HG03045 (cell line): ENCODE results near the gene RHD.
"Not testable (repeated sequence)": the region's sequence is repeated elsewhere in the genome, so short reads cannot be mapped to it uniquely, and the experiment has no call there.

Experiments used
- ATAC-seq: cut with Tn5 transposase; IDR thresholded peaks from one replicate; pipeline ENCODE4 v1.9.1; 2021; ENCODE audit warnings: mild to moderate bottlenecking, moderate library complexity; ENCODE audit not compliant: unreplicated experiment

Gene RHD

DNA sequence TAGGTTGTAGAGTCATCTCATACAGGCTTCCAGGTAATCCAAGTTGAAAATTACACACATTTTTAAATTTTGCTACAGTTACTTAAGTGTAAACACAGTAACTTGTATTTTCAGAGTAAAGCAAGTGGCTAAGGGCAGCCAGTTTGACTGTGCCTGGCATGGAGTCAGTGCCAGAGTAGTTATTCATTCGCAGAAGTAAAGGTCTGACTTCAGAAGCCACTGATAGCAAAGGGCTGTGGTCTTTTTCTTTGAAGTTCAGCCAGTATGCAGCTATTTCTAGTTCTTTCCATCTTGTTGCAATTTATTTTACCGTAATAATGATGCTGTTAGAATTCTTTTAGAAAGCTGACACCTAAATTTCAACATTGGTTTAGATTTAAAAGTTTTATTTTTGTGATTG is 75.2 kb downstream of the RHD start:
- no peak for ATAC-seq

DNA sequence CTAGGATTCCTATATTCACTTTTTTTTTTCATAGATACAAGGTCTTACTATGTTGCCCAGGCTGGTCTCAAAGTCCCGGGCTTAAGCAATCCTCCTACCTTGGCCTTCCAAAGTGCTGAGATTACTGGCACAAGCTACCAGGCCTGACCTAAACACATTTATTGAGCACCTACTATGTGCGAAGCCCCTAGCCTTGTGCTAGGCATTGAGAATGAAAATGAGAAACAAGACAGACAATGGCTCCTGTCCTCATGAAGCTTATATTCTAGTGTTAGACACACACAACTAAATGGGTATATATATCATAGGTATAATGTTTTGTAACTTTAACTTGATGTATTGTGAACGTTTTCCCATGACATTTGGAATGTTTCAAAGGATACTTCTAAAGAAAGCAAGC is 77.3 kb downstream of the RHD start:
- no peak for ATAC-seq

DNA sequence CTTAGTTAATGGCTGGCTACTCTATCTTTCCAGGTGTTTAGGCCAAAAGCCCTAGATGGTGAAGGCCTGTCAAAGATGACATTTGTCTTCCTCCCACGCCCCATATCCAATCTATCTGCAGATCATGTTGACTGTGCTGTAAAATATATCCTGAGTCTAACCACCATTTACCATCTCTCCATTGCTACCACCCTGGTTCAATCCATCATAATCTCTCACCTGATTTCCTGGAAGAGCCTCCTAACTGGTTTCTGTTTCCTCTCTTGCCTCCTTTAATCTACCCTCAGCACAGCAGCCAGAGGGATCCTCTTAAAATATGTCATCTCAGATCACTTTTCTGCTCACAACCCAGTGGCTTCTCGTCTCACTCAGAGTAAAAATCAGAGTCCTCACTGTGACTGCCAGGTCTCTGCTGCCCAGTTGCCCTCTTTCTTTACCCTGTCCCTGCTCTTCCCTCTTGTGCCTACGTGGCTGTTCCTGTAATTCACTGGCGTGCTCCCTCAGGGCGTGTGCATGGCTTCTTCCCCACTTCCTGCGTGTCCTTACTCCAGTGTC is 83.6 kb downstream of the RHD start:
- ATAC-seq, result no peak

DNA sequence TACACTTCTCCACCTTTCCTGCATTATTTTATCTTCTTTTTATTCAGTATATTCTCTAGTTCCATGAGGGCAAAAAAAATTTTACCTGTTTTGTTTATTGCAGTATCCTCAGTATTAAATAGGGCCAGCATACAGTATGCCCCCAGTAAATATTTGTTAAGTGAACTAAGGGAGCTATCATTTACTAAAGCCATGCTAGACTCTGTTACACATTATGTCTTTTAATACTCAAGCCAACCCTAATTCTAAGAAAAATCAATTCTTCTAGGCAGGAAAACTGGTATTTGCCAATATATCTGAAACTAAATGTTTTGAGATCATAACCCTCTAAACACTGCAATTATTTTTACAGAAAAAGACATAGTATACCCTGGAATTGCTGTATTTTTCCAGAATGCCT is 84.1 kb downstream of the RHD start:
- ATAC-seq, result no peak

DNA sequence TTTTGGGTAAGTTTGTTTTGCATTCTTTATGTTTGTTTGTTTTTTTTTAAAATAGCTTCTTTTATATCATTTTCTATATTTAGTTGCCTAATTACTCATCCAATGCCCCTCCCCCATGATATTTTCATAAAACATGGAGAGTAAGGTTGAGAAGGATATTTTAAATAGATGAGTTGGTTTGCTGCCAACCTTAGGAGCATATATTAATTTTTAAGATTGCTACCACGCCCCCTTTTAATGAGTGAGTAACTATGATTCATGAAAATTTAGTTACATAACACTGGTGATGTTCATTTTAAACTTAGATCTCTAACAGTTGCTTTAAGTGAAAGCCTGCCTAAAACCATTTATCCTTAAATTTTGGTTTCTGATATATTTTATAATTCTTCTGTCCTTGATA is 84.5 kb downstream of the RHD start:
- ATAC-seq, result no peak

DNA sequence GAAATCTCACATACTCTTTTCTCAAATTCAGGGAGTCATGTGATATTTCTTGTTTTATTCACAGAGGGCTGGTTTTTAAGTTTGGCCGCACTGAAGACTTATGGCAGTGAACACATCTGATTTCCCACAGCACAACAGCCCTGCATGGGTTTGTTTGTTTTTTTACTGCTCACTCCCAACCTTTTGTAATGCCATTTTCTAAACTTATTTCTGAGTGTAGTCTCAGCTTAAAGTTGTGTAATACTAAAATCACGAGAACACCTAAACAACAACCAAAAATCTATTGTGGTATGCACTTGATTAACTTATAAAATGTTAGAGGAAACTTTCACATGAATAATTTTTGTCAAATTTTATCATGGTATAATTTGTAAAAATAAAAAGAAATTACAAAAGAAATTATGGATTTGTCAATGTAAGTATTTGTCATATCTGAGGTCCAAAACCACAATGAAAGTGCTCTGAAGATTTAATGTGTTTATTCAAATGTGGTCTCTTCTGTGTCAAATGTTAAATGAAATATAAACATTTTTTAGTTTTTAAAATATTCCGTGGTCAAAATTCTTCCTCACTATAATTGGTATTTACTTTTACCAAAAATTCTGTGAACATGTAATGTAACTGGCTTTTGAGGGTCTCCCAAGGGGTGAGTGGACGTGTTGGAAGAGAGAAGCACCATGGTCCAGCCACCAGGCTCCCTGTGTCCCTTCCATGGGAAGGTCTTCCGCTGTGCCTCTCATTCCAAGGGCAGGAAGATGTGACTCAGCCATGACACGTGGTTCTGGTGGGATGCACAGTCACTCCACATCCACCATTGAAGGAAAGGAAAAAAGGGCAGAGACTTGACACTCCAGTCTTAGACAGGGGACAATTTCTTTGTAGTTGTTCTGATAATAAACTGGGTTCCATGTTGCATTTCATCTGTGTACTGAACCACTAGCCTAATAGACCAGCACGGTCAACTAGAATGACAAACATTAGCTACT is 88.6 kb downstream of the RHD start:
- no peak for ATAC-seq

DNA sequence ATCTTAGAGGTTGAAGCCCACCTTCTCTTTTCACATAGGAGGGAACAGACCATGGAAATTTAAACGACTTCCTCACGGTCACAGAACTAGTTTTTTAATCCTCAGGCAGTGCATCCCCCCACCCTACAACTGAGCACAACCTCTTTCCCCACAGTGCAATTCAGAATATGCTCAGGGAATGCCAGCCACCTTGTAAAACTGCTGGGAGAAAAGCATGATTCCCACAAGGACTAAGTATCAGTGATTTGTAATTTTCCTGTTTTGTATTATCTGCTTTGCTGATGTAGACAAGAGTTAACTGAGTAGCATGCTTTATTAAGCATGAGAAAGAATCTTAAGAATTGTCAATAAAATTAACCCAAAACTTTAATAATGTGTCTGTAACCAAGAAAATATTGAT is 89.6 kb downstream of the RHD start:
- ATAC-seq, result no peak

DNA sequence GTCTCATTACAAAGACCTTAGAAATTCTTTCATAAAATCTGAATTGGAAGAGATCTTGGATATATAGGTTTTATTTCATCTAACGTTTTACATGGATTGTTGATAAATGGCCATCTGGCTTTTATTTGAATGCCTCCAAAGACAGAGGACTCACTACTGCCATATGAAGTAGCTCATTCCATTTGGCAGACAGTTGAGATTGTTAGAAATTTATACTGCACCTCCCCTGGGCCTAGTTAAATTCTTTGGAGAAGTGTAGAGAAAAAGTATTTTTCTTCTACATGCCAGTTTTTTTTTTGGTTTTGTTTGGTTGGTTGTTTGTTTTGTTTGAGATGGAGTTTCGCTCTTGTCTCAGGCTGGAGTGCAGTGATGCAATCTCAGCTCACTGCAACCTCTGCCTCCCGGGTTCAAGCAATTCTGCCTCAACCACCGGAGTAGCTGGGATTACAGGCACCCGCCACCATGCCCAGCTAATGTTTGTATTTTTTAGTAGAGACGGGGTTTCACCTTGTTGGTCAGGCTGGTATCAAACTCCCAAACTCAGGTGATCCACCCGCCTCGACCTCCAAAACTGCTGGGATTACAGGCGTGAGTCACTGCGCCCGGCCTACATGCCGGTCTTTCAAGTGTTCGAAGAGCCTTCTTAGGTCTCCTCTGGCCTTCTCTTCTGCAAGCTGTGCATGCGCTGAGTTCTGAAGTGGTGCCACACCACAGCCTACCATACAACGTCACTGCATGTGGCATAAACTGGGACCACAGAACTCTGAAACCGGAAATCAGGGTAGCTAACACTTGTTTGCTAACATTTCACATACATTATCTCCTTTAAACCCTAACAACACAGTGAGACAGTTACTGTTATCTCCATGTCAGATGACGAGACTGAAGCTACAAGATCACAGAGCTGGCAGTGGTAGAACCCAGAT is 90.6 kb downstream of the RHD start:
- ATAC-seq, result not testable (repeated sequence)

DNA sequence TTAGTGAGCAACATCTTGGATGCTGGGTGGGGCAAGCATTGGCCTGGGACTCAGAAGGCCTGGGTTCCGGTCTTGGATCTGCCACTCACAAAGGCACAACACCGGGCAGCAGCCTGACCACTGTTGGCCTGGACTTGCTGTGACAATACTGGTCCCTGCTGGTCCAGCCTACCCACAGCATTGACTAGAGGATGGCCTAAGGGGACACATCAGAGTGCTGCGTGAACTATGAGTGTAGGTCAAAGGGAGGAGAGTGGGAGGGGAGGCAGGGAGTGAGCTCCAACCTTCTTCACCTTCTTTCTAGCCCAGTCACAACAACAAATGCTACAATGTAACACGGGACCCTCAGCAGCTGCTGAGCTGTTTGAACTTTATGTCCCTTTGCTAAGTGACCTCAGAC is 96.9 kb downstream of the RHD start:
- ATAC-seq, result no peak

DNA sequence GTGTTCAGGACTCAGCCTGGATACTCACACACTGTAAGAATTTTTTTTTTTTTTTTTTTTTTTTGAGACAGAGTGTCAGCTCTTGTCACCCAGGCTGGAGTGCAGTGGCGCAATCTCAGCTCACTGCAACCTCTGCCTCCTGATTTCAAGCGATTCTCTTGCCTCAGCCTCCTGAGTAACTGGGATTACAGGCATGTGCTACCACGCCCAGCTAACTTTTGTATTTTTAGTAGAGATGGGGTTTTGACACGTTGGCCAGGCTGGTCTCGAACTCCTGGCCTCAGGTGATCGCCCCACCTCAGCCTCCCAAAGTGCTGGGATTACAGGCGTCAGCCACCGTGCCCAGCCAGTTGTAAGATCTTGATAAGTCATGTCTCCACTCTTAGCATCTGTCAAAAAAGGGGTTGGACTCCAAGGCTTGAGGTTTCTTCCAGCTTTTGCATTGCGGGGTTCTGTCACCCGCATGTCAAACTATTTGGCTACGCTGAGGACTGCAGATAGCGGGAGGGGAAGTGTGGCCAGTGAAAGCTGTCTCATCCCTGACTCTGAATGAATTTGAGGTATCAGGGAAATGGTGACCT is 97.5 kb downstream of the RHD start:
- not testable (repeated sequence) for ATAC-seq

DNA sequence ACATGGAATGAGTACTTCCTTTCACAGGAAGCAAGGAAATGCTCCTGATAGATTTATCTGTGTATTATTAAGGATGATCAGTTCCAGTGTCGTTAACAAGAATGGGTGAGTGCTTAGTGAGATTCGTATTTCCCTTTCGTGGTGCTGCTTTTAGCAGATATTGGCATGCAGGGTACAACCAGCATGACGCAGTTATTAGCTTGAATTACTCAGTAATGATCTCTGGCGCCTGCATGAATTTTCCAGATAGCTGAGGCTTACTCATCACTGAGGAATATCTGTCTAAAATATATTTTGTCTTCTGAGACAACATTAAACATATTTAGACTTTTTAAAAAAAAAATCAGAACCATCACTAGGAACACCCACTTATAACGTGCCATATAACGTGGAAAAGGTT is 99.4 kb downstream of the RHD start:
- ATAC-seq, result not testable (repeated sequence)

DNA sequence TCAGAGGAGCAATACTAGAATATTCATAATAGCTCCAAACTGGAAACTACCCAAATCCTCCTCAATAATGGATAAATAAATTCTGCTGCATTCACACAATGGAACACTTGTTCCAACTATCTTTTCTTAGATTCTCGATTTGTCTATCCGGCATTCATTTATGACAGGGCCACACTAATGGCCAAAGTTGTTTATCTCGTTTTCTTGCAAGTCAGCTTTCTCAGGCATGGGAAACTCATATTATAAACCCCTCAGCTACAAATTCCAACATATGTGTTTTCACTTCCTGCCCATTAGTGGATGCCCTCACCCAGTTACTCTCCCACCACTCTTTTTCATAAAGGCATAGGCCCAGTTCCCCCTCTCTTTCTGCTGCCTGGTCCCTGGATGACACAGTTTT is 106.1 kb downstream of the RHD start:
- not testable (repeated sequence) for ATAC-seq
